EL (cell line): ENCODE results near the gene AUTS2.

Source experiments
- DNase-seq: peaks from one replicate; pipeline ENCODE4 v3.0.0-alpha.2; 2016

AUTS2 gene

GRCh38 chr7:69625238-69625637 is 27.0 kb downstream of the AUTS2 start:
- DNase-seq: no peak

- DNase-seq: no peak
Observed at GRCh38 chr7:69625798-69626197, 27.5 kb downstream of the AUTS2 start.

GRCh38 chr7:69630292-69630691 is 32.0 kb downstream of the AUTS2 start:
- no peak for DNase-seq

- no peak for DNase-seq
Observed at GRCh38 chr7:69631131-69631530, 32.9 kb downstream of the AUTS2 start.

- no peak for DNase-seq
Observed at GRCh38 chr7:69632280-69632679, 34.0 kb downstream of the AUTS2 start.

GRCh38 chr7:69633122-69633831 is 35.0 kb downstream of the AUTS2 start:
- no peak for DNase-seq

- DNase-seq: no peak
Observed at GRCh38 chr7:69635555-69636185, 37.4 kb downstream of the AUTS2 start.

- DNase-seq: no peak
Observed at GRCh38 chr7:69638674-69639073, 40.4 kb downstream of the AUTS2 start.

- DNase-seq: no peak
Observed at GRCh38 chr7:69640216-69640615, 41.9 kb downstream of the AUTS2 start.

GRCh38 chr7:69640925-69641594 is 42.8 kb downstream of the AUTS2 start:
- DNase-seq: no peak

GRCh38 chr7:69643265-69643664 is 45.0 kb downstream of the AUTS2 start:
- DNase-seq: no peak

GRCh38 chr7:69643708-69644445 is 45.6 kb downstream of the AUTS2 start:
- DNase-seq: no peak

GRCh38 chr7:69645683-69646082 is 47.4 kb downstream of the AUTS2 start:
- no peak for DNase-seq

- no peak for DNase-seq
Observed at GRCh38 chr7:69651101-69651590, 52.9 kb downstream of the AUTS2 start.

GRCh38 chr7:69652947-69653701 is 54.8 kb downstream of the AUTS2 start:
- no peak for DNase-seq

- no peak for DNase-seq
Observed at GRCh38 chr7:69653806-69654205, 55.5 kb downstream of the AUTS2 start.

GRCh38 chr7:69654381-69654780 is 56.1 kb downstream of the AUTS2 start:
- DNase-seq: no peak

GRCh38 chr7:69654849-69655707 is 56.8 kb downstream of the AUTS2 start:
- DNase-seq: no peak

- DNase-seq: no peak
Observed at GRCh38 chr7:69656077-69656476, 57.8 kb downstream of the AUTS2 start.

GRCh38 chr7:69656890-69657289 is 58.6 kb downstream of the AUTS2 start:
- DNase-seq: no peak

- no peak for DNase-seq
Observed at GRCh38 chr7:69657331-69657730, 59.1 kb downstream of the AUTS2 start.

GRCh38 chr7:69657985-69658384 is 59.7 kb downstream of the AUTS2 start:
- no peak for DNase-seq
